ENCODE data around the gene STOML1. TPM values are rescaled to one million over a fixed set of nuclear protein-coding genes. Genes with fewer than 3 reads are reported as not detected.

Gene STOML1
- total and polyA plus RNA-seq, 10 of the 15 experiments (the other 5 are each of a cell fraction or from before 2014, with no cell fraction given): 0.14 to 13.6 (median 8.3) TPM

- Histone ChIP-seq H3K36me3 (ENCODE audit: control insufficient read depth in 2 of 2, insufficient read depth in 2 of 2, low read length in 1 of 2) (no peaks in the 10 kb centered on the region), H3K9ac (ENCODE audit: control insufficient read depth, insufficient read depth, low read length) (no peak overlapping the region), H3K4me3 (no peak overlapping the region), H3K4me2 (ENCODE audit: control insufficient read depth, insufficient read depth) (no peak overlapping the region), H3K79me2 (ENCODE audit: control insufficient read depth, insufficient read depth, low read length) (no peaks in the 10 kb centered on the region), H3K4me1 (ENCODE audit: control insufficient read depth, insufficient read depth, low read length) (no peaks in the 10 kb centered on the region), H4K20me1 (ENCODE audit: control insufficient read depth, insufficient read depth) (no peaks in the 10 kb centered on the region), H3K9me3 (replicated peaks; ENCODE audit: control insufficient read depth, insufficient read depth, low read length) (no peaks in the 10 kb centered on the region), H3K27me3 (replicated peaks in 1 of 2; ENCODE audit: control insufficient read depth in 2 of 2, insufficient read depth in 2 of 2, low read length in 1 of 2) (peaks cover 3 to 6% of the 10 kb centered on the region in 2 experiments; a peak in 2 of 4 replicates), H3K27ac (ENCODE audit: control insufficient read depth, insufficient read depth) (no peak overlapping the region), H2AFZ (ENCODE audit: control insufficient read depth, low read depth, low read length) (no peak overlapping the region)
- in situ Hi-C loops (cut with MboI) (no loop called here), intact Hi-C loops (cut with micrococcal nuclease; ENCODE audit: unreplicated experiment) (no loop called here)
- CTCF ChIA-PET: no interaction called here
- no TSS peak for BruUV-seq (replicated peaks)
- 23% methylated on average over 10 of the region's 10 CpGs for WGBS (ENCODE audit: insufficient coverage, insufficient replicate concordance, low lambda C conversion rate, missing lambda C conversion rate)
- SMC1A ChIA-PET (ENCODE audit: uncharacterized antibody, unreplicated experiment): no interaction called here
- no peak for TF ChIP-seq SKIL (IDR thresholded peaks at IDR 0.05; ENCODE audit: low read depth, poor library complexity, severe bottlenecking)
- no peak for TF ChIP-seq FOS (IDR thresholded peaks at IDR 0.05; ENCODE audit: borderline replicate concordance, extremely low read depth, insufficient read length)
- TF ChIP-seq MAX (IDR thresholded peaks at IDR 0.05; ENCODE audit: low read depth, low read length): no peak
- no peak for TF ChIP-seq BHLHE40 (IDR thresholded peaks at IDR 0.05; ENCODE audit: borderline replicate concordance in 1 of 2, low read depth in 2 of 2, low read length in 1 of 2)
- no peak for TF ChIP-seq NBN (IDR thresholded peaks at IDR 0.05)
- no peak for TF ChIP-seq IRF3 (IDR thresholded peaks at IDR 0.05)
- TF ChIP-seq MTA3 (IDR thresholded peaks at IDR 0.05; ENCODE audit: borderline replicate concordance, low read length): no peak
- no peak for TF ChIP-seq HDAC6 (IDR thresholded peaks at IDR 0.05; ENCODE audit: unreplicated experiment)
- no peak for TF ChIP-seq EP300 (IDR thresholded peaks at IDR 0.05; ENCODE audit: borderline replicate concordance in 1 of 2, control insufficient read depth in 1 of 2, low read depth in 2 of 2, low read length in 2 of 2)
- TF ChIP-seq NR2C2 (IDR thresholded peaks at IDR 0.05; ENCODE audit: borderline replicate concordance, control insufficient read depth, insufficient read length, low read depth): no peak
- TF ChIP-seq BCL11A (IDR thresholded peaks at IDR 0.05; ENCODE audit: low read depth, low read length): no peak
- TF ChIP-seq USF1 (IDR thresholded peaks at IDR 0.05; ENCODE audit: borderline replicate concordance, extremely low read length, insufficient read depth, low read depth, low read length): no peak
- DNase-seq (ENCODE audit: low read depth, low spot score) (no peak), ATAC-seq (no peak), FAIRE-seq (no peak)
- POLR2A ChIA-PET: no interaction called here
- RAD21 ChIA-PET (ENCODE audit: unreplicated experiment): no interaction called here
Measured at GRCh38 chr15:73937296-73937695, 54.8 kb downstream of the STOML1 start.
